GM12865 (cell line): ENCODE data around the gene NCOA5.

ENCODE experiments used
- DNase-seq: peaks from one replicate; pipeline ENCODE4 v3.0.0; 2010; ENCODE audit warnings: low read depth
- H3K4me3 ChIP-seq: 2 replicates; pipeline ENCODE4 v1.5.1; 2011; ENCODE audit warnings: mild to moderate bottlenecking, low read depth, low read length, control low read depth
- TF ChIP-seq, protein P1 (sequence below): IDR thresholded peaks from 2 replicates; pipeline ENCODE4 v1.5.1; 2011; ENCODE audit warnings: low read length, control low read depth, low read depth, inconsistent platforms; ENCODE audit not compliant: insufficient read depth; ENCODE audit errors: missing control alignments

Gene NCOA5

GRCh38 chr20:46018112-46018511 lies 71.7 kb downstream of the NCOA5 start:
- no peak for DNase-seq
- no peak overlapping the region for H3K4me3 ChIP-seq
- TF ChIP-seq, protein P1, sequence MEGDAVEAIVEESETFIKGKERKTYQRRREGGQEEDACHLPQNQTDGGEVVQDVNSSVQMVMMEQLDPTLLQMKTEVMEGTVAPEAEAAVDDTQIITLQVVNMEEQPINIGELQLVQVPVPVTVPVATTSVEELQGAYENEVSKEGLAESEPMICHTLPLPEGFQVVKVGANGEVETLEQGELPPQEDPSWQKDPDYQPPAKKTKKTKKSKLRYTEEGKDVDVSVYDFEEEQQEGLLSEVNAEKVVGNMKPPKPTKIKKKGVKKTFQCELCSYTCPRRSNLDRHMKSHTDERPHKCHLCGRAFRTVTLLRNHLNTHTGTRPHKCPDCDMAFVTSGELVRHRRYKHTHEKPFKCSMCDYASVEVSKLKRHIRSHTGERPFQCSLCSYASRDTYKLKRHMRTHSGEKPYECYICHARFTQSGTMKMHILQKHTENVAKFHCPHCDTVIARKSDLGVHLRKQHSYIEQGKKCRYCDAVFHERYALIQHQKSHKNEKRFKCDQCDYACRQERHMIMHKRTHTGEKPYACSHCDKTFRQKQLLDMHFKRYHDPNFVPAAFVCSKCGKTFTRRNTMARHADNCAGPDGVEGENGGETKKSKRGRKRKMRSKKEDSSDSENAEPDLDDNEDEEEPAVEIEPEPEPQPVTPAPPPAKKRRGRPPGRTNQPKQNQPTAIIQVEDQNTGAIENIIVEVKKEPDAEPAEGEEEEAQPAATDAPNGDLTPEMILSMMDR = no peak

DNA sequence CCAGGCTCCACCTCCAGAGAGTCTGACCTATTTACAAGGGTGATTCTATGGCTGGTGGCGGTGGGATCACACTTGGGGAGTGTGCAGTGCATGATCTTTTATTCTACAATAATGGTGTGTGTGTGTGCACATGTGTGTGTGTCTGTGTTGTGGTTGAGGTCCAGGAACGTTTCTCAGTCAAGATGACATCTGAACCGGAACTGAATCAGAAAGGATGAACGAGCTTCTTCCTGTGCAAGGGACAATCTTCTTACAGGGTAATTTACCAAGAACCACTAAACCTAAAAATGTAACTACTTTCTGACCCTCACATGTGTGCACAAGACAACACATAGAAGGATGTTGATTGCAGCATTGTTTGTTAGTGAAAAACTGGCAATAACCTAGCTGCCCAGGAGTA lies 72.5 kb downstream of the NCOA5 start:
- H3K4me3 ChIP-seq = no peak overlapping the region
- TF ChIP-seq, protein P1 = no peak
- DNase-seq = no peak

- TF ChIP-seq, protein P1 = no peak
- DNase-seq = no peak
- no peak overlapping the region for H3K4me3 ChIP-seq
These were observed 75.0 kb downstream of the NCOA5 start for GRCh38 chr20:46014517-46015396.

DNA sequence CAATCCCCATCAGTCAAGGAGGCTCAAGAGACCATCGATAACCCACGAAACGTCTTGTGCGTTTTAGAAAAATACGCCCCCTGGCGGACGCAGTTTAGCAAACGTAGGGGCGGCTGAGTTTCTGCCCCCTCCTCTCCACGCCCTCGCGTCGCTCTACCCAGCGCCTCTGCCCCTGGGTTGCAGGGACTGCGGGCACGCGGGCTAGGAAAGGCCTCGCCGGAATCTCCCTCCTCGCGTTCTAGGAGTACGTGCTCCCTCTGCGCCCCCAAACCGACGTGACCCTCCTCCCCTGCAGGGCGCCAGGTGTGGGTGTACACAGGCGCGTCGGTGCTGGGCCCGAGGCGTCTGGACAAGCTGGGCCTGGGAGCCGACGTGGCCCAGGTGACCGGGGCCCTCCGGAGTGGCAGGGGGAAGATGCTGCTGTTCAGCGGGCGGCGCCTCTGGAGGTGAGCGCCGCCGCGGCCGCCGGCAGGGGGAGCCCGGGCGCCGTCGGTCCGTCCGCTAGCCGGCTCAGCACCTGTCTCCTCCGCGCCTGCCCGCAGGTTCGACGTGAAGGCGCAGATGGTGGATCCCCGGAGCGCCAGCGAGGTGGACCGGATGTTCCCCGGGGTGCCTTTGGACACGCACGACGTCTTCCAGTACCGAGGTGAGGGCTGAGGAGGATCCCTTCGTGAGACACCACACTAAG lies 75.8 kb downstream of the NCOA5 start:
- DNase-seq = peak; percentile 82
- H3K4me3 ChIP-seq = no peak overlapping the region
- TF ChIP-seq, protein P1 = peak; percentile 76

DNA sequence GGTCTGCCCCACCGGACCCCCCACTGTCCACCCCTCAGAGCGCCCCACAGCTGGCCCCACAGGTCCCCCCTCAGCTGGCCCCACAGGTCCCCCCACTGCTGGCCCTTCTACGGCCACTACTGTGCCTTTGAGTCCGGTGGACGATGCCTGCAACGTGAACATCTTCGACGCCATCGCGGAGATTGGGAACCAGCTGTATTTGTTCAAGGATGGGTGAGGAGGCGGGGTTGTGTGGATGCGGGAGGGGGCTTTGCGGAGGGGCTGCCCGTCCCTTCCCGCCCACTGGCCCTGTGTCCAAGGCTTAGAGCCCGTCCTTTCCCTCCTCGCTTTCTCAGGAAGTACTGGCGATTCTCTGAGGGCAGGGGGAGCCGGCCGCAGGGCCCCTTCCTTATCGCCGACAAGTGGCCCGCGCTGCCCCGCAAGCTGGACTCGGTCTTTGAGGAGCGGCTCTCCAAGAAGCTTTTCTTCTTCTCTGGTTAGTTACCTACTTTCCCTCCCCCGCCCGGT lies 76.4 kb downstream of the NCOA5 start:
- TF ChIP-seq, protein P1 = no peak
- no peak for DNase-seq
- no peak overlapping the region for H3K4me3 ChIP-seq

DNA sequence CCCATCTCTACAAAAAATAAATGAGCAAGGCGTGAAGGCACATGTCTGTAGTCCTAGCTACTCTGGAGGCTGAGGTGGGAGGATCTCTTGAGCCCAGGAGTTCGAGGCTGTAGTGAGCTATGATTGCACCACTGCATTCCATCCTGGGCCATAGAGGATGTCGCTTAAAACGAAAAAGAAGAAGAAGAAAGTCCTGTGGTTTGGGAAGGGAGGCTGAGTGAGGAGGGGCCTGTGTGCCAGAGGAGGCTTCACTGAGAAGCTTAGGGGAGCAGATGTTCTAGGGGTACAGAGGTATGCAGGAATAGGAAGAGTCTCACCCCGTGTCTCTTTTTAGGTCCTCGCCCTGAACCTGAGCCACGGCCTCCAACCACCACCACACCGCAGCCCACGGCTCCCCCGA lies 76.8 kb downstream of the NCOA5 start:
- TF ChIP-seq, protein P1 = no peak
- no peak overlapping the region for H3K4me3 ChIP-seq
- DNase-seq = no peak
